K562 (cell line): ENCODE measurements around the gene GRAMD2A.

Source experiments
- CHD1 ChIP-seq: fragments of 200-600 bp; sonication (generic); IDR thresholded peaks from one replicate; pipeline ENCODE4 v1.6.1; 2012; ENCODE audit warnings: mild to moderate bottlenecking, moderate library complexity, low read length, inconsistent platforms
- DPF2 ChIP-seq: fragments of 450-650 bp; IDR thresholded peaks from 2 replicates; pipeline ENCODE4 v1.6.1; 2016
- ETV6 ChIP-seq, 3 experiments: fragments of 150-350 bp in 1 of 3; sonication (generic) in 1 of 3; formaldehyde crosslinking in 1 of 3; IDR thresholded peaks; 2 replicates each; pipeline versions ENCODE4 v1.6.1 to v1.8.0; 2014 to 2022; ENCODE audit warnings: borderline replicate concordance in 2 of 3, low read depth in 2 of 3, antibody characterized with exemption in 1 of 3, low read length in 1 of 3, mild to moderate bottlenecking in 1 of 3, missing genetic modification reagents in 1 of 3
- MAFK ChIP-seq: IDR thresholded peaks from 2 replicates; pipeline ENCODE4 v1.6.1; 2011; ENCODE audit warnings: low read length, improper control_type of control experiment
- POLR2AphosphoS5 ChIP-seq: IDR thresholded peaks from 2 replicates; pipeline ENCODE4 v1.6.1; 2011; ENCODE audit warnings: mild to moderate bottlenecking, low read depth, low read length, moderate library complexity; ENCODE audit not compliant: control insufficient read depth, insufficient read depth
- SAP30 ChIP-seq: fragments of 200-600 bp; sonication (generic); IDR thresholded peaks from 2 replicates; pipeline ENCODE4 v1.6.1; 2012; ENCODE audit warnings: borderline replicate concordance, low read depth, mild to moderate bottlenecking, moderate library complexity, low read length, control low read depth, inconsistent platforms; ENCODE audit not compliant: insufficient read depth, poor library complexity, severe bottlenecking
- SUPT5H ChIP-seq: fragments of 450-650 bp; IDR thresholded peaks from 2 replicates; pipeline ENCODE4 v1.6.1; 2016
- TF ChIP-seq, protein P1 (sequence below): fragments of 450-650 bp; IDR thresholded peaks from 2 replicates; pipeline ENCODE4 v1.6.1; 2016; ENCODE audit warnings: borderline replicate concordance
- TF ChIP-seq, protein P2 (sequence below), 3 experiments: IDR thresholded peaks in 2 of 3; conservative IDR thresholded peaks in 1 of 3; 2 replicates each; pipeline ENCODE4 v1.5.1; 2011 to 2012; ENCODE audit warnings: low read length in 3 of 3, mild to moderate bottlenecking in 3 of 3, control low read depth in 2 of 3, improper control_type of control experiment in 1 of 3, inconsistent platforms in 1 of 3, low read depth in 1 of 3, mixed read lengths in 1 of 3, moderate library complexity in 1 of 3; ENCODE audit not compliant: insufficient read depth in 2 of 3
- TF ChIP-seq, protein P3 (sequence below): fragments of 200-800 bp; sonication (Bioruptor generic); IDR thresholded peaks from 2 replicates; pipeline ENCODE4 v1.6.1; 2017; ENCODE audit warnings: missing genetic modification characterization, missing compliant biosample characterization
- TF ChIP-seq, protein P4 (sequence below), 2 experiments: IDR thresholded peaks in 1 of 2; conservative IDR thresholded peaks in 1 of 2; 2 replicates each; pipeline ENCODE4 v1.6.1; 2016; ENCODE audit warnings: low read depth in 2 of 2, mild to moderate bottlenecking in 1 of 2, missing compliant biosample characterization in 1 of 2, missing genetic modification characterization in 1 of 2, moderate library complexity in 1 of 2
- TF ChIP-seq, protein P5 (sequence below), 2 experiments: fragments of 450-650 bp; formaldehyde crosslinking in 1 of 2; IDR thresholded peaks; 2 replicates each; pipeline versions ENCODE4 v1.4.0 to v1.6.1; 2014 to 2020; ENCODE audit warnings: mild to moderate bottlenecking in 2 of 2, borderline replicate concordance in 1 of 2, low read depth in 1 of 2

DNA sequence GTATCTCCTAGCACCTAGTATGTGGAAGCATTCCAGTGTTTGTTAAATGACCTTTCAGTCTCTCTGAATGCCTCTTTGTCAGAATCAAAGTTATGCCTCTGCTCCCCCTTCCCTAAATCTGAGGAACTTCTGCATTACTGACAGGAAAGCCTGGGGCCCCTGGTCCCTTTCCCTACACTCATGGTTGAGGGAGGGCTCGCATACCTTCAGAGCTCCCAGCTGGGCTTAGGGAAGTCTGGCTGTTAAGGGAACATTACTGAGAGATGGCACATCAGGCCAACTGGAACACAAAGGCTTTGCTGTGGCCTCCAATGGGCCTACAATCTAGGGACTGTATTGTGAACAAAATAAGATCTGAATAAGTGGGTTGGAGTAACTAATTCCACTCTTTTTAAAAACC, 23.1 kb upstream of the GRAMD2A start:
- TF ChIP-seq, protein P1, sequence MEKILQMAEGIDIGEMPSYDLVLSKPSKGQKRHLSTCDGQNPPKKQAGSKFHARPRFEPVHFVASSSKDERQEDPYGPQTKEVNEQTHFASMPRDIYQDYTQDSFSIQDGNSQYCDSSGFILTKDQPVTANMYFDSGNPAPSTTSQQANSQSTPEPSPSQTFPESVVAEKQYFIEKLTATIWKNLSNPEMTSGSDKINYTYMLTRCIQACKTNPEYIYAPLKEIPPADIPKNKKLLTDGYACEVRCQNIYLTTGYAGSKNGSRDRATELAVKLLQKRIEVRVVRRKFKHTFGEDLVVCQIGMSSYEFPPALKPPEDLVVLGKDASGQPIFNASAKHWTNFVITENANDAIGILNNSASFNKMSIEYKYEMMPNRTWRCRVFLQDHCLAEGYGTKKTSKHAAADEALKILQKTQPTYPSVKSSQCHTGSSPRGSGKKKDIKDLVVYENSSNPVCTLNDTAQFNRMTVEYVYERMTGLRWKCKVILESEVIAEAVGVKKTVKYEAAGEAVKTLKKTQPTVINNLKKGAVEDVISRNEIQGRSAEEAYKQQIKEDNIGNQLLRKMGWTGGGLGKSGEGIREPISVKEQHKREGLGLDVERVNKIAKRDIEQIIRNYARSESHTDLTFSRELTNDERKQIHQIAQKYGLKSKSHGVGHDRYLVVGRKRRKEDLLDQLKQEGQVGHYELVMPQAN: no peak
- TF ChIP-seq, protein P2, sequence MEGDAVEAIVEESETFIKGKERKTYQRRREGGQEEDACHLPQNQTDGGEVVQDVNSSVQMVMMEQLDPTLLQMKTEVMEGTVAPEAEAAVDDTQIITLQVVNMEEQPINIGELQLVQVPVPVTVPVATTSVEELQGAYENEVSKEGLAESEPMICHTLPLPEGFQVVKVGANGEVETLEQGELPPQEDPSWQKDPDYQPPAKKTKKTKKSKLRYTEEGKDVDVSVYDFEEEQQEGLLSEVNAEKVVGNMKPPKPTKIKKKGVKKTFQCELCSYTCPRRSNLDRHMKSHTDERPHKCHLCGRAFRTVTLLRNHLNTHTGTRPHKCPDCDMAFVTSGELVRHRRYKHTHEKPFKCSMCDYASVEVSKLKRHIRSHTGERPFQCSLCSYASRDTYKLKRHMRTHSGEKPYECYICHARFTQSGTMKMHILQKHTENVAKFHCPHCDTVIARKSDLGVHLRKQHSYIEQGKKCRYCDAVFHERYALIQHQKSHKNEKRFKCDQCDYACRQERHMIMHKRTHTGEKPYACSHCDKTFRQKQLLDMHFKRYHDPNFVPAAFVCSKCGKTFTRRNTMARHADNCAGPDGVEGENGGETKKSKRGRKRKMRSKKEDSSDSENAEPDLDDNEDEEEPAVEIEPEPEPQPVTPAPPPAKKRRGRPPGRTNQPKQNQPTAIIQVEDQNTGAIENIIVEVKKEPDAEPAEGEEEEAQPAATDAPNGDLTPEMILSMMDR (IDR thresholded peaks at IDR 0.05 in 2 of 3, conservative IDR thresholded peaks at IDR 0.05 in 1 of 3; ENCODE audit: insufficient read depth in 2 of 3, low read depth in 1 of 3, low read length in 3 of 3): no peak
- no peak for TF ChIP-seq SUPT5H
- no peak for TF ChIP-seq ETV6 (IDR thresholded peaks at IDR 0.05; ENCODE audit: borderline replicate concordance in 1 of 2, low read depth in 2 of 2, low read length in 1 of 2)
- no peak for TF ChIP-seq ETV6 (CRISPR knock-in tag; IDR thresholded peaks at IDR 0.05; ENCODE audit: borderline replicate concordance)
- TF ChIP-seq, protein P3, sequence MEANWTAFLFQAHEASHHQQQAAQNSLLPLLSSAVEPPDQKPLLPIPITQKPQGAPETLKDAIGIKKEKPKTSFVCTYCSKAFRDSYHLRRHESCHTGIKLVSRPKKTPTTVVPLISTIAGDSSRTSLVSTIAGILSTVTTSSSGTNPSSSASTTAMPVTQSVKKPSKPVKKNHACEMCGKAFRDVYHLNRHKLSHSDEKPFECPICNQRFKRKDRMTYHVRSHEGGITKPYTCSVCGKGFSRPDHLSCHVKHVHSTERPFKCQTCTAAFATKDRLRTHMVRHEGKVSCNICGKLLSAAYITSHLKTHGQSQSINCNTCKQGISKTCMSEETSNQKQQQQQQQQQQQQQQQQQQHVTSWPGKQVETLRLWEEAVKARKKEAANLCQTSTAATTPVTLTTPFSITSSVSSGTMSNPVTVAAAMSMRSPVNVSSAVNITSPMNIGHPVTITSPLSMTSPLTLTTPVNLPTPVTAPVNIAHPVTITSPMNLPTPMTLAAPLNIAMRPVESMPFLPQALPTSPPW (CRISPR knock-in tag): no peak
- TF ChIP-seq DPF2: no peak
- no peak for TF ChIP-seq POLR2AphosphoS5
- no peak for TF ChIP-seq CHD1
- no peak for TF ChIP-seq MAFK
- no peak for TF ChIP-seq SAP30
- TF ChIP-seq, protein P4, sequence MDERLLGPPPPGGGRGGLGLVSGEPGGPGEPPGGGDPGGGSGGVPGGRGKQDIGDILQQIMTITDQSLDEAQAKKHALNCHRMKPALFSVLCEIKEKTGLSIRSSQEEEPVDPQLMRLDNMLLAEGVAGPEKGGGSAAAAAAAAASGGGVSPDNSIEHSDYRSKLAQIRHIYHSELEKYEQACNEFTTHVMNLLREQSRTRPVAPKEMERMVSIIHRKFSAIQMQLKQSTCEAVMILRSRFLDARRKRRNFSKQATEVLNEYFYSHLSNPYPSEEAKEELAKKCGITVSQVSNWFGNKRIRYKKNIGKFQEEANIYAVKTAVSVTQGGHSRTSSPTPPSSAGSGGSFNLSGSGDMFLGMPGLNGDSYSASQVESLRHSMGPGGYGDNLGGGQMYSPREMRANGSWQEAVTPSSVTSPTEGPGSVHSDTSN (CRISPR knock-in tag; IDR thresholded peaks at IDR 0.05; ENCODE audit: low read depth): no peak
- TF ChIP-seq, protein P4 (tag; conservative IDR thresholded peaks at IDR 0.05; ENCODE audit: low read depth): no peak
- TF ChIP-seq, protein P5, sequence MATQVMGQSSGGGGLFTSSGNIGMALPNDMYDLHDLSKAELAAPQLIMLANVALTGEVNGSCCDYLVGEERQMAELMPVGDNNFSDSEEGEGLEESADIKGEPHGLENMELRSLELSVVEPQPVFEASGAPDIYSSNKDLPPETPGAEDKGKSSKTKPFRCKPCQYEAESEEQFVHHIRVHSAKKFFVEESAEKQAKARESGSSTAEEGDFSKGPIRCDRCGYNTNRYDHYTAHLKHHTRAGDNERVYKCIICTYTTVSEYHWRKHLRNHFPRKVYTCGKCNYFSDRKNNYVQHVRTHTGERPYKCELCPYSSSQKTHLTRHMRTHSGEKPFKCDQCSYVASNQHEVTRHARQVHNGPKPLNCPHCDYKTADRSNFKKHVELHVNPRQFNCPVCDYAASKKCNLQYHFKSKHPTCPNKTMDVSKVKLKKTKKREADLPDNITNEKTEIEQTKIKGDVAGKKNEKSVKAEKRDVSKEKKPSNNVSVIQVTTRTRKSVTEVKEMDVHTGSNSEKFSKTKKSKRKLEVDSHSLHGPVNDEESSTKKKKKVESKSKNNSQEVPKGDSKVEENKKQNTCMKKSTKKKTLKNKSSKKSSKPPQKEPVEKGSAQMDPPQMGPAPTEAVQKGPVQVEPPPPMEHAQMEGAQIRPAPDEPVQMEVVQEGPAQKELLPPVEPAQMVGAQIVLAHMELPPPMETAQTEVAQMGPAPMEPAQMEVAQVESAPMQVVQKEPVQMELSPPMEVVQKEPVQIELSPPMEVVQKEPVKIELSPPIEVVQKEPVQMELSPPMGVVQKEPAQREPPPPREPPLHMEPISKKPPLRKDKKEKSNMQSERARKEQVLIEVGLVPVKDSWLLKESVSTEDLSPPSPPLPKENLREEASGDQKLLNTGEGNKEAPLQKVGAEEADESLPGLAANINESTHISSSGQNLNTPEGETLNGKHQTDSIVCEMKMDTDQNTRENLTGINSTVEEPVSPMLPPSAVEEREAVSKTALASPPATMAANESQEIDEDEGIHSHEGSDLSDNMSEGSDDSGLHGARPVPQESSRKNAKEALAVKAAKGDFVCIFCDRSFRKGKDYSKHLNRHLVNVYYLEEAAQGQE (IDR thresholded peaks at IDR 0.05; ENCODE audit: borderline replicate concordance): no peak
- TF ChIP-seq, protein P5 (CRISPR knock-in tag; IDR thresholded peaks at IDR 0.05; ENCODE audit: low read depth): no peak
